GM12878 (cell line): ENCODE results near the gene MRGPRE. TPM values are rescaled to one million over a fixed set of nuclear protein-coding genes. Genes with fewer than 3 reads are reported as not detected.

Experiments
- ATAC-seq: fragments of 200-7000 bp; cut with Tn5 transposase; 3 replicates; pipeline ENCODE4 v1.9.1; 2020; ENCODE audit warnings: mild to moderate bottlenecking, moderate library complexity
- BruUV-seq: library from RNA; stranded (reverse); fragments of 400-500 nt; replicated peaks from 2 replicates; lab custom pipeline; 2021; lab: Mats Ljungman, UMichigan
- CTCF ChIA-PET: fragments of 300-600 bp; sonication (Branson Sonifier 250); formaldehyde crosslinking; extraction: SDS; loops from one replicate; lab custom pipeline; 2021; ENCODE audit warnings: inconsistent platforms; lab: Yijun Ruan, JAX
- POLR2A ChIA-PET: fragments of 350-600 bp; formaldehyde crosslinking; extraction: SDS; loops from one replicate; lab custom pipeline; 2021; ENCODE audit warnings: inconsistent platforms; lab: Charles Lee
- RAD21 ChIA-PET: fragments of 300-600 bp; sonication (Branson Sonifier 250); formaldehyde crosslinking; loops from one replicate; lab custom pipeline; 2023; ENCODE audit warnings: antibody characterized with exemption; ENCODE audit not compliant: unreplicated experiment; lab: Charles Lee
- SMC1A ChIA-PET: fragments of 300-600 bp; sonication (Branson Sonifier 250); formaldehyde crosslinking; loops from one replicate; lab custom pipeline; 2023; ENCODE audit not compliant: unreplicated experiment, uncharacterized antibody; lab: Charles Lee
- DNase-seq: peaks from one replicate; pipeline ENCODE4 v3.0.0-alpha.2; 2011; ENCODE audit warnings: low read depth, low spot score
- FAIRE-seq: peaks from 3 replicates; lab custom pipeline; 2011; peaks lifted over from hg19 to GRCh38; lab: Jason Lieb, UNC
- H2AFZ ChIP-seq: 2 replicates; pipeline ENCODE4 v1.6.0; 2011; ENCODE audit warnings: low read depth, low read length, control low read depth; ENCODE audit not compliant: control insufficient read depth
- H3K27ac ChIP-seq: 2 replicates; pipeline ENCODE4 v1.5.1; 2011; ENCODE audit warnings: control low read depth; ENCODE audit not compliant: control insufficient read depth, insufficient read depth
- H3K27me3 ChIP-seq, 2 experiments: replicated peaks in 1 of 2; 2 replicates each; pipeline versions ENCODE4 v1.6.0 to v1.6.1; 2011; ENCODE audit warnings: low read length in 1 of 2; ENCODE audit not compliant: control insufficient read depth in 2 of 2, insufficient read depth in 2 of 2
- H3K36me3 ChIP-seq, 2 experiments: 2 replicates each; pipeline ENCODE4 v1.5.1; 2011; ENCODE audit warnings: low read length in 1 of 2; ENCODE audit not compliant: control insufficient read depth in 2 of 2, insufficient read depth in 2 of 2
- H3K4me1 ChIP-seq: 2 replicates; pipeline ENCODE4 v1.6.1; 2011; ENCODE audit warnings: mild to moderate bottlenecking, low read length, moderate library complexity, mixed read lengths; ENCODE audit not compliant: control insufficient read depth, insufficient read depth
- H3K4me2 ChIP-seq: 2 replicates; pipeline ENCODE4 v1.6.0; 2011; ENCODE audit warnings: control low read depth; ENCODE audit not compliant: control insufficient read depth, insufficient read depth
- H3K4me3 ChIP-seq: fragments of 200-600 bp; sonication (generic); 2 replicates; pipeline ENCODE4 v1.5.1; 2016
- H3K79me2 ChIP-seq: 2 replicates; pipeline ENCODE4 v1.6.0; 2011; ENCODE audit warnings: low read length; ENCODE audit not compliant: control insufficient read depth, insufficient read depth
- H3K9ac ChIP-seq: 2 replicates; pipeline ENCODE4 v1.8.0; 2011; ENCODE audit warnings: low read length, control low read depth, mixed read lengths; ENCODE audit not compliant: control insufficient read depth, insufficient read depth
- H3K9me3 ChIP-seq: replicated peaks from 3 replicates; pipeline ENCODE4 v1.5.1; 2011; ENCODE audit warnings: mild to moderate bottlenecking, low read length; ENCODE audit not compliant: control insufficient read depth, insufficient read depth
- H4K20me1 ChIP-seq: 2 replicates; pipeline ENCODE4 v1.6.0; 2011; ENCODE audit not compliant: control insufficient read depth, insufficient read depth
- BRCA1 ChIP-seq: IDR thresholded peaks from 2 replicates; pipeline ENCODE4 v1.6.1; 2011; ENCODE audit warnings: low read depth, low read length, improper control_type of control experiment
- EED ChIP-seq: sonication (generic); IDR thresholded peaks from 2 replicates; pipeline ENCODE4 v1.6.1; 2016; ENCODE audit warnings: antibody characterized with exemption, low read depth
- EP300 ChIP-seq, 2 experiments: fragments of 150-350 bp in 1 of 2; IDR thresholded peaks; 2 replicates each; pipeline ENCODE4 v1.6.1; 2011 to 2012; ENCODE audit warnings: low read depth in 2 of 2, low read length in 2 of 2, borderline replicate concordance in 1 of 2, improper control_type of control experiment in 1 of 2, inconsistent platforms in 1 of 2; ENCODE audit not compliant: control insufficient read depth in 1 of 2
- MTA2 ChIP-seq: fragments of 450-650 bp; IDR thresholded peaks from 2 replicates; pipeline ENCODE4 v1.6.1; 2016; ENCODE audit warnings: low read depth, mild to moderate bottlenecking, moderate library complexity
- NFYB ChIP-seq: IDR thresholded peaks from 2 replicates; pipeline ENCODE4 v1.6.1; 2011; ENCODE audit warnings: low read depth, mild to moderate bottlenecking, low read length, improper control_type of control experiment, moderate library complexity; ENCODE audit not compliant: insufficient read depth
- PAX8 ChIP-seq: fragments of 450-650 bp; IDR thresholded peaks from 2 replicates; pipeline ENCODE4 v1.6.1; 2017; ENCODE audit warnings: mild to moderate bottlenecking, moderate library complexity
- SMAD5 ChIP-seq: IDR thresholded peaks from 2 replicates; pipeline ENCODE4 v1.6.1; 2016; ENCODE audit warnings: antibody characterized with exemption, low read depth
- SREBF2 ChIP-seq: IDR thresholded peaks from 2 replicates; pipeline ENCODE4 v1.6.1; 2012; ENCODE audit warnings: mild to moderate bottlenecking, low read length
- WGBS: methylation state at CpG from one replicate; pipeline ENCODE4 v1.1.6; 2016; ENCODE audit warnings: low lambda C conversion rate; ENCODE audit not compliant: insufficient replicate concordance, insufficient coverage; ENCODE audit errors: missing lambda C conversion rate; 5-methylcytosine and 5-hydroxymethylcytosine counted together
- in situ Hi-C: fragments of 300-500 bp; cut with MboI; formaldehyde crosslinking; loops from 9 replicates; pipeline ENCODE4 v1.14.3; 2018; ENCODE audit warnings: mixed read lengths
- intact Hi-C: fragments of 100-400 bp; cut with micrococcal nuclease; formaldehyde crosslinking; loops from one replicate; pipeline ENCODE4 v1.14.2; 2022; ENCODE audit not compliant: unreplicated experiment
- polyA plus RNA-seq, 11 experiments: library from polyadenylated mRNA; depleted of rRNA in 4 of 11; unstranded in 6 of 11; stranded (reverse) in 5 of 11; fragments of >200 nt; fragmentation: Nextera tagmentation in 4 of 11; fragmentation: Illumina TruSeq in 1 of 11; extraction: Ambion mirVana in 4 of 11; extraction: Trizol in 1 of 11; gene quantifications; 1 replicate in 1 of 11; 2 replicates in 10 of 11; pipeline versions ENCODE4 v1.2.1 to v1.2.3, GENCODE V29; 2011 to 2016; ENCODE audit warnings: inconsistent platforms in 2 of 11, missing spikeins in 2 of 11, low read depth in 1 of 11
- total RNA-seq, 4 experiments: library from RNA; depleted of rRNA in 3 of 4; stranded (reverse); fragments of >200 nt in 3 of 4; fragmentation: Illumina TruSeq in 1 of 4; extraction: Trizol in 1 of 4; gene quantifications; 2 replicates each; pipeline versions ENCODE4 v1.2.1 to v1.2.3, GENCODE V29; 2013 to 2021
- TF ChIP-seq, protein P1 (sequence below): fragments of 450-650 bp; formaldehyde crosslinking; IDR thresholded peaks from 2 replicates; pipeline ENCODE4 v1.5.0; 2022; ENCODE audit warnings: mild to moderate bottlenecking, missing genetic modification characterization
- TF ChIP-seq, protein P2 (sequence below): fragments of 450-650 bp; conservative IDR thresholded peaks from 2 replicates; pipeline ENCODE4 v1.6.1; 2017; ENCODE audit warnings: mild to moderate bottlenecking, moderate library complexity

Gene MRGPRE
- total and polyA plus RNA-seq, 10 of the 15 experiments (the other 5 are each of a cell fraction or from before 2014, with no cell fraction given) = 0.34 TPM; not detected in 9

DNA sequence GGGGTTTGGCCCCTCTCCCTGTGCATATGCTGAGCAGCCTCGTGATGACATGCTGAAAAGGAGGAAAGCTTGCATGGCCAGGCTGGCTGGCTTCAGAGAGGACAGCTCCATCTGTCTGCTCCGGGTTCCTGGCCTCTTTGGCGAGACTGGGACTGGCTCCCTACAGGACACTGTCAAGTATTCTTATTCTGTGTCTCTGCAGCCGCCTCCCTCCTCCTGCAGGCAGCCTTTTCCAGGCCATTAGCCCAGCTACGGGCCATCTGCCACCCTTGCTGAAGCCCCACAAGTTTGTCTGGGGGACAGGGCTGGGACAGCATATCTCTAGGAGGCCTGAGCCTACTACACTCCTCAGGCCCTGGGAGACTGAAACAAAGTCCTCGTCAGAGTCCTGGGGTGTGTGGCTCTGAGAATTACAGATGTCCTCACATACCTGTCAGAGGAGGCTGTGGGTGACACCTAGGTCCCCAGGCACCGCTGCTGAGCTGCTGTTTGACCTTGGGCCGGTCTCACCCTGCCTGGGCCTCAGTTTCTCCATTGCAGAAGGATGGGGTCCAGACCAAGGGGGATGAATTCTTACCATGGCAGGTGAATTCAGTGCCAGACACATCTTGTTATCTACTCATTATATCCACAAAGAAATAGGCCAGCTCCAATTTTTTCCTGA, 24.6 kb downstream of the MRGPRE start:
- intact Hi-C loops = no loop called here
- no peaks in the 10 kb centered on the region for H4K20me1 ChIP-seq
- FAIRE-seq = no peak
- H2AFZ ChIP-seq = no peak overlapping the region
- 7% methylated on average over 8 of the region's 8 CpGs for WGBS
- TF ChIP-seq, protein P1, sequence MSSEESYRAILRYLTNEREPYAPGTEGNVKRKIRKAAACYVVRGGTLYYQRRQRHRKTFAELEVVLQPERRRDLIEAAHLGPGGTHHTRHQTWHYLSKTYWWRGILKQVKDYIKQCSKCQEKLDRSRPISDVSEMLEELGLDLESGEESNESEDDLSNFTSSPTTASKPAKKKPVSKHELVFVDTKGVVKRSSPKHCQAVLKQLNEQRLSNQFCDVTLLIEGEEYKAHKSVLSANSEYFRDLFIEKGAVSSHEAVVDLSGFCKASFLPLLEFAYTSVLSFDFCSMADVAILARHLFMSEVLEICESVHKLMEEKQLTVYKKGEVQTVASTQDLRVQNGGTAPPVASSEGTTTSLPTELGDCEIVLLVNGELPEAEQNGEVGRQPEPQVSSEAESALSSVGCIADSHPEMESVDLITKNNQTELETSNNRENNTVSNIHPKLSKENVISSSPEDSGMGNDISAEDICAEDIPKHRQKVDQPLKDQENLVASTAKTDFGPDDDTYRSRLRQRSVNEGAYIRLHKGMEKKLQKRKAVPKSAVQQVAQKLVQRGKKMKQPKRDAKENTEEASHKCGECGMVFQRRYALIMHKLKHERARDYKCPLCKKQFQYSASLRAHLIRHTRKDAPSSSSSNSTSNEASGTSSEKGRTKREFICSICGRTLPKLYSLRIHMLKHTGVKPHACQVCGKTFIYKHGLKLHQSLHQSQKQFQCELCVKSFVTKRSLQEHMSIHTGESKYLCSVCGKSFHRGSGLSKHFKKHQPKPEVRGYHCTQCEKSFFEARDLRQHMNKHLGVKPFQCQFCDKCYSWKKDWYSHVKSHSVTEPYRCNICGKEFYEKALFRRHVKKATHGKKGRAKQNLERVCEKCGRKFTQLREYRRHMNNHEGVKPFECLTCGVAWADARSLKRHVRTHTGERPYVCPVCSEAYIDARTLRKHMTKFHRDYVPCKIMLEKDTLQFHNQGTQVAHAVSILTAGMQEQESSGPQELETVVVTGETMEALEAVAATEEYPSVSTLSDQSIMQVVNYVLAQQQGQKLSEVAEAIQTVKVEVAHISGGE (CRISPR knock-in tag) = no peak
- TF ChIP-seq SMAD5 (no peak), BRCA1 (no peak), NFYB (no peak), MTA2 (no peak), SREBF2 (no peak), EED (no peak), PAX8 (no peak), EP300 (IDR thresholded peaks at IDR 0.05; ENCODE audit: borderline replicate concordance in 1 of 2, control insufficient read depth in 1 of 2, low read depth in 2 of 2, low read length in 2 of 2) (no peak)
- TF ChIP-seq, protein P2, sequence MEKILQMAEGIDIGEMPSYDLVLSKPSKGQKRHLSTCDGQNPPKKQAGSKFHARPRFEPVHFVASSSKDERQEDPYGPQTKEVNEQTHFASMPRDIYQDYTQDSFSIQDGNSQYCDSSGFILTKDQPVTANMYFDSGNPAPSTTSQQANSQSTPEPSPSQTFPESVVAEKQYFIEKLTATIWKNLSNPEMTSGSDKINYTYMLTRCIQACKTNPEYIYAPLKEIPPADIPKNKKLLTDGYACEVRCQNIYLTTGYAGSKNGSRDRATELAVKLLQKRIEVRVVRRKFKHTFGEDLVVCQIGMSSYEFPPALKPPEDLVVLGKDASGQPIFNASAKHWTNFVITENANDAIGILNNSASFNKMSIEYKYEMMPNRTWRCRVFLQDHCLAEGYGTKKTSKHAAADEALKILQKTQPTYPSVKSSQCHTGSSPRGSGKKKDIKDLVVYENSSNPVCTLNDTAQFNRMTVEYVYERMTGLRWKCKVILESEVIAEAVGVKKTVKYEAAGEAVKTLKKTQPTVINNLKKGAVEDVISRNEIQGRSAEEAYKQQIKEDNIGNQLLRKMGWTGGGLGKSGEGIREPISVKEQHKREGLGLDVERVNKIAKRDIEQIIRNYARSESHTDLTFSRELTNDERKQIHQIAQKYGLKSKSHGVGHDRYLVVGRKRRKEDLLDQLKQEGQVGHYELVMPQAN = no peak
- TF ChIP-seq, all 136 proteins: peak for 0
- Histone ChIP-seq H3K27me3 (peaks cover 2% of the 10 kb centered on the region in 2 experiments; a peak in 1 of 4 replicates), H3K4me2 (no peak overlapping the region), H3K27ac (no peak overlapping the region), H3K9me3 (no peaks in the 10 kb centered on the region), H3K79me2 (no peaks in the 10 kb centered on the region), H3K4me1 (no peaks in the 10 kb centered on the region), H3K36me3 (no peaks in the 10 kb centered on the region), H3K4me3 (no peak overlapping the region), H3K9ac (no peak overlapping the region)
- ChIA-PET RAD21 (no interaction called here), POLR2A (no interaction called here), CTCF (no interaction called here), SMC1A (no interaction called here)
- DNase-seq = no peak
- in situ Hi-C loops = no loop called here
- no peak for ATAC-seq
- no TSS peak for BruUV-seq
